MG63 (cell line): ENCODE data around the gene ARHGAP32. TPM values are rescaled to one million over a fixed set of nuclear protein-coding genes. Genes with fewer than 3 reads are reported as not detected.
"Not testable (repeated sequence)": the region's sequence is repeated elsewhere in the genome, so short reads cannot be mapped to it uniquely, and the experiment has no call there.

Source experiments
- DNase-seq: peaks from one replicate; pipeline ENCODE4 v3.0.0-alpha.2; 2020
- H3K27me3 ChIP-seq: fragments of 250-450 bp; sonication (Bioruptor Pico); 2 replicates; pipeline ENCODE4 v1.5.1; 2020; ENCODE audit warnings: mild to moderate bottlenecking, moderate library complexity
- H3K36me3 ChIP-seq: fragments of 250-450 bp; sonication (Bioruptor Pico); 2 replicates; pipeline ENCODE4 v1.5.1; 2020; ENCODE audit warnings: mild to moderate bottlenecking, moderate library complexity
- H3K4me3 ChIP-seq: fragments of 250-450 bp; sonication (Bioruptor Pico); 2 replicates; pipeline ENCODE4 v1.5.1; 2020; ENCODE audit warnings: mild to moderate bottlenecking, moderate library complexity
- H3K9me3 ChIP-seq: fragments of 250-450 bp; sonication (Bioruptor Pico); 2 replicates; pipeline ENCODE4 v1.5.1; 2020; ENCODE audit warnings: mild to moderate bottlenecking, moderate library complexity
- total RNA-seq: library from RNA; depleted of rRNA; stranded (reverse); fragments of >200 nt; shearing (Covaris generic); gene quantifications from 2 replicates; pipeline ENCODE4 v1.2.3, GENCODE V29; 2014; ENCODE audit warnings: low replicate concordance

Gene ARHGAP32
- total RNA-seq, 1 experiment from 2014 or later = 2.8 TPM

GRCh38 chr11:129210831-129211181 lies 18.7 kb upstream of the ARHGAP32 start:
- Histone ChIP-seq H3K27me3 (no peaks in the 10 kb centered on the region), H3K9me3 (no peaks in the 10 kb centered on the region), H3K36me3 (no peaks in the 10 kb centered on the region), H3K4me3 (no peak overlapping the region)
- no peak for DNase-seq

DNA sequence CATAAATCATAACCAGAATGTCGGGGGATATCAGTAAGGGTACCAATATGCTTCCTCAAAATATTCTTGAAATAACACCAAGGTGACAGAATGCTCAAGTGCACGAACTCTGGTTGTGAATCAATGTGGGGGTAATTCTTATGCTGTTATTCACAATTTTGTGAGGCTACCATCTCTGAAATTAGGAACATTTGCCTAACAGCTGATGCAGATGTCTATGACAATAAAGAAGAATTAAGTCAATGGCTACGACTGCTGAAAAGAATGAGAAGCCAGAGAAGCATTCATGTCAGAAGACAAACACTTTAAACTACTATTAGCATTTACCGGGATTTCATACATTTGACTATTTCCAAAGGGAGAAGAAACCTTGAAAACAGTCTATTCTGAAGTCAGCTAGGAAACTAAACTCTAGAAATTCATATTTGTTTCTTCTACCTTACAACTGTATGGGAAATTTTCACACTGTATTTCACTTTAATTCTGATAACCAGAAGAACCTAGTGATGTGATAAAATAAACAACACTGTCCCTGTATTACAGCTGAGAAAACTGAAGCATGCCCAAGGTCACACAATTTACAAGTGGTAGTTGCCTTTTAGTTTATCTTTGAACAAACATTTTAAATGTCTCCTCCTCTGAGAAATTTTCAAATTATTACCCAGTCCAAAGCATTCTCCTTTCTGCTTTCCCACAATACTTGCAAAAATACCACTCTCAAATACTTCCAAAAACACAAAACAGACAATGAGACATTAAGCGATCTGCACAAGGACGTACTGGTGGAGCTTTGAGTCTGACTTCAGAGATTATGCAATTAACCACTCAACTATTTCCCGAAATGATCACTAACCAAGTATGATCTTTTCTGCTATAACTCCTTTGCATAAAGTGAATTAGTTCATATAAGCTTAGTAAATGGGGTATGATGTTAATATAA lies 18.0 kb upstream of the ARHGAP32 start:
- Histone ChIP-seq H3K27me3 (no peaks in the 10 kb centered on the region), H3K9me3 (no peaks in the 10 kb centered on the region), H3K4me3 (no peak overlapping the region), H3K36me3 (no peaks in the 10 kb centered on the region)
- no peak for DNase-seq

- Histone ChIP-seq H3K36me3 (no peaks in the 10 kb centered on the region), H3K9me3 (no peaks in the 10 kb centered on the region), H3K4me3 (no peak overlapping the region), H3K27me3 (no peaks in the 10 kb centered on the region)
- DNase-seq = no peak
Measured at GRCh38 chr11:129208863-129209262, 16.7 kb upstream of the ARHGAP32 start.

- no peak overlapping the region for H3K4me3 ChIP-seq
- DNase-seq = no peak
- no peaks in the 10 kb centered on the region for H3K9me3 ChIP-seq
- no peaks in the 10 kb centered on the region for H3K36me3 ChIP-seq
- H3K27me3 ChIP-seq = no peaks in the 10 kb centered on the region
Measured at GRCh38 chr11:129204150-129204838, 12.2 kb upstream of the ARHGAP32 start.

DNA sequence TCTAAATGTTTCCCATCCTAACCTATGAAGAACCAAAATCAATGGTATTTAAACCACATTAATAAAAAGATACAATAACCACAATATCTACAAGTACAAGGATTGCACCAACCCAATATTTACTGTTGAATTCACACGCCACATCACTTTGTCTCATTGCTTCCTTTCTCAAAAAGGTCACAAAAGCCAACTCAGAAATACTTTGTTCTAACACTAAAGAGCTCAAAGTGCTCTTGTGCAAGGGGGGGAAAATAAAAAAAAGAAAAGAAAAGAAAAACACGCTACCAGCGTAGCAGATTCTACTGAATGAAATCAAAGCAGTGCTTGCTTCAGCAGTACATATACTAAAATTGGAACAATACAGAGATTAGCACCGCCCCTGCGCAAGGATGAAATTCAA lies 10.5 kb upstream of the ARHGAP32 start:
- no peaks in the 10 kb centered on the region for H3K36me3 ChIP-seq
- H3K27me3 ChIP-seq = no peaks in the 10 kb centered on the region
- H3K9me3 ChIP-seq = no peaks in the 10 kb centered on the region
- no peak for DNase-seq
- no peak overlapping the region for H3K4me3 ChIP-seq

DNA sequence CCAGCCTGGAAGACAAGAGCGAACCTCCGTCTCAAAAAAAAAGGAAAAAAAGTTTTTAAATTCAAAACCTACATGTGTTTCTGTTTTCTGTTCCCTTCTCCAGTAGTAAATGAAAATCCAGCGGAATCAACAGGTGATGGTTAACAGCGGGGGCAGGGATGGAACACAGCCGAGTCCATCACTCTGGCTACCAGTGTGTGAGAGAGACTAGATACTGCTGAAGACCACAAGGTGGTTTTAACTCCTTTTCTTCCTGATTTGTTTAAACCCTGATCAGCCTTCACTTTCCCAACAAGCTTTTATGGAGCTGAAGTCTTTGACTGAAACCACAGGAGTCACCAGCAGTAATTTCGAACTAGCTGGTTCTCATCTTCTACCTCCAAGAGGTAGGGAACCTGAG lies 3.6 kb upstream of the ARHGAP32 start:
- no peaks in the 10 kb centered on the region for H3K9me3 ChIP-seq
- DNase-seq = no peak
- H3K36me3 ChIP-seq = no peaks in the 10 kb centered on the region
- H3K4me3 ChIP-seq = no peak overlapping the region
- no peaks in the 10 kb centered on the region for H3K27me3 ChIP-seq

DNA sequence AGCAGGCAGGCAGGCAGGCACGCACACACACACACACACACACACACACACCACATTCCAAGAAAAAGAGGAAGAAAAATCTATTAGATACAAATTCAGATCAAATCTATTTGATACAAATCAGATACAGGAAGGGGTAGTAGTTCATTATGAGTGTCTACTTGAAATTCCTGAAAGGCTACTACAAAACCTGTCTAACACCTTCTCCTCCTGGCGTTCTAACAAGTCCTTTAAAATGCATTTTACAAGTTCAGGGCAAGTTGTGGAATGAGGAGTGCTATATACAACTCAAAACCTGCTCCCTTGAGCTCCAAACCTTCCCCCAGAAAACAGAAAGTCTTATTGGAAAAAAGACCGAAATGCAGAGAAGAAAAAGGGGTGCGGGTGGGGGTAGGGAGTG lies 476 bp downstream of the ARHGAP32 start:
- Histone ChIP-seq H3K4me3 (no peak overlapping the region), H3K36me3 (no peaks in the 10 kb centered on the region), H3K27me3 (no peaks in the 10 kb centered on the region), H3K9me3 (peaks cover 4% of the 10 kb centered on the region)
- no peak for DNase-seq

DNA sequence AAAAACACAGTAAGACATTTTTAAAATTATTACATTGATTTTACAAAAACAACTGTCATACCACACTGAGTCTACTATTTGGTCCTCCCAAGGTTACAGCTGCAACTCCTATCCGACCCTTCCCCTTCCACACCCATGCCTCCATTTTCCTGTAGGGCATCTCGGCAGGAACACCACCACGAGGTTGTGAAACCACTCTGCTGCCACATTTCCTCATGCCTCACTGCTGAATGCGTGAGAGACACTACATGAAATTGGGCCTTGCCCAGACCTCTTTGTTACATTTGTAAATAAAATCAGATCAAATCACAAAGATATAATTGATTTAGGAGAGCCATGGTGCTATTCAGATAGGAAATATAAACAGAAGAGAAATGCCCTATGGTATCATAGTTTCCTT lies 2.0 kb downstream of the ARHGAP32 start:
- DNase-seq = no peak
- Histone ChIP-seq H3K36me3 (no peaks in the 10 kb centered on the region), H3K27me3 (no peaks in the 10 kb centered on the region), H3K9me3 (peaks cover 4% of the 10 kb centered on the region), H3K4me3 (no peak overlapping the region)

DNA sequence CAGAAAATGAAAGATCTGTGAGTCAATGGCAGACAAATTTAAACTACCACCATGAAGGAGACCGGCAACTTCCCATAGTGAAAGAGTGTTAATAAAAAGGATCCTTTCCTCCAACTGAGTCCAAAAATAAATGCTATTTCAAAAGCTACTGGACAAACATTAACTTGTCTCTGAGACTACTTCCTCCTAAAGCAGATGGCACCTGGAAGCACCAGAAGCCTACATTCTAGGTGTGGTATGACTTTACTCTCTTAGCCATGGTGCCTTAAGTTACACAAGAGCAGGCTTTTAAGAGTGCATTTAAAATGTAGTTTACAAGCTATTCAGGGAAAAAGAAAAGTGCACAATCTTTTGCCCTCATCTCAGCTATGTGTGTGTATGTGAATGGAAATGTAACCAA lies 2.5 kb downstream of the ARHGAP32 start:
- Histone ChIP-seq H3K36me3 (no peaks in the 10 kb centered on the region), H3K27me3 (no peaks in the 10 kb centered on the region), H3K9me3 (peaks cover 4% of the 10 kb centered on the region), H3K4me3 (no peak overlapping the region)
- no peak for DNase-seq

GRCh38 chr11:129185082-129185481 lies 7.0 kb downstream of the ARHGAP32 start:
- H3K27me3 ChIP-seq = not testable (repeated sequence)

DNA sequence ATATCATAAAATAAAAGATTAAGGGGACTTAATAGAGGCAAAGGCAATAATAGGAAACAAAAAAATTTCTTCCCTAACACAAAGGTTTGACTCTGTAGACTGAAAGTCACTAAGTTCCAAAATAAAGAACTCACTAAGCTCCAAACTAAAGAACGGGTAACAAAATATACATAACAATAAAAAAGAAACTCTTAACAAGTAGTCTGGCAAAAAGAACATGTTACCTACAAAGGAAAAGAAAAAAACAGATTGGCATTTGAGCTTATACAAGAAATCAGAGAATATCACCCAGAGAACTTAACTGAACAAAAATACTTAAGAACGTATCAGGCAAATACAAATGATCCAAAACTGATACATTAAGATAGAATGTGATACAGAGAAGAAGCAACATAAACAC lies 7.5 kb downstream of the ARHGAP32 start:
- Histone ChIP-seq H3K4me3 (no peak overlapping the region), H3K36me3 (no peaks in the 10 kb centered on the region), H3K9me3 (peaks cover 4% of the 10 kb centered on the region), H3K27me3 (no peaks in the 10 kb centered on the region)
- DNase-seq = no peak

More at GRCh38 chr11:129185082-129185481, 7.0 kb downstream of the ARHGAP32 start:
- not testable (repeated sequence) for H3K36me3 ChIP-seq, H3K9me3 ChIP-seq, H3K4me3 ChIP-seq, DNase-seq

GRCh38 chr11:129167315-129167714 lies 24.8 kb downstream of the ARHGAP32 start:
- no peak overlapping the region for H3K4me3 ChIP-seq
- no peak for DNase-seq
- H3K9me3 ChIP-seq = peaks cover 11% of the 10 kb centered on the region
- H3K27me3 ChIP-seq = no peaks in the 10 kb centered on the region
- 0 out of 2 replicates have a peak, but pooled peaks cover 5% of the 10 kb centered on the region for H3K36me3 ChIP-seq

- Histone ChIP-seq H3K9me3 (peaks cover 11% of the 10 kb centered on the region), H3K36me3 (0 out of 2 replicates have a peak, but pooled peaks cover 5% of the 10 kb centered on the region), H3K4me3 (no peak overlapping the region), H3K27me3 (no peaks in the 10 kb centered on the region)
- no peak for DNase-seq
Measured at GRCh38 chr11:129163714-129164164, 28.4 kb downstream of the ARHGAP32 start.

- not testable (repeated sequence) for DNase-seq
Measured at GRCh38 chr11:129157080-129157479, 35.0 kb downstream of the ARHGAP32 start.

GRCh38 chr11:129155745-129156144 lies 36.4 kb downstream of the ARHGAP32 start:
- H3K27me3 ChIP-seq = no peaks in the 10 kb centered on the region
- no peak overlapping the region for H3K4me3 ChIP-seq
- H3K36me3 ChIP-seq = no peaks in the 10 kb centered on the region
- peaks cover 16% of the 10 kb centered on the region for H3K9me3 ChIP-seq
- DNase-seq = no peak

More at GRCh38 chr11:129157080-129157479, 35.0 kb downstream of the ARHGAP32 start:
- H3K27me3 ChIP-seq, H3K4me3 ChIP-seq, H3K36me3 ChIP-seq: not testable (repeated sequence)
- H3K9me3 ChIP-seq = peaks cover 10% of the 10 kb centered on the region

GRCh38 chr11:129148487-129148886 lies 43.6 kb downstream of the ARHGAP32 start:
- DNase-seq = no peak
- Histone ChIP-seq H3K36me3 (no peaks in the 10 kb centered on the region), H3K9me3 (peaks cover 18% of the 10 kb centered on the region), H3K4me3 (no peak overlapping the region), H3K27me3 (no peaks in the 10 kb centered on the region)

DNA sequence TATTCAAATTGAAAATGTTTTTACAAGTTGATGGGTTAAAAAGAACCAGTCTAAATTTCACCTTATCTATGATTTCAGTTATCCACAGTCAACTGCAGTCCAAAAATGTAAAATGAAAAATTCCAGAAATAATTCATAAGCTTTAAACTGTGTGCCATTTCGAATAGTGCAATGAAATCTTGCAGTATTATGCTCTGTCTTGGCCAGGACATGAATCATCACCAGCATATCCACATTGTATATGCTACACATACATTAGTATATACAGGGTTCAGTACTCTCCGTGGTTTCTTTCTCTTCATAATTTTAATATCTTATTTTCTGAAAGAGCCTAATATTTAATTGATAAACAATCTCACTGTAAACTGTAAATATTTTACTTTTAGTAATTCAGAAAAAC lies 45.9 kb downstream of the ARHGAP32 start:
- no peak for DNase-seq
- no peaks in the 10 kb centered on the region for H3K27me3 ChIP-seq
- H3K4me3 ChIP-seq = no peak overlapping the region
- no peaks in the 10 kb centered on the region for H3K36me3 ChIP-seq
- peaks cover 11% of the 10 kb centered on the region for H3K9me3 ChIP-seq
